C4-2B (cell line): ENCODE data around the gene CEP83.
"Not testable (repeated sequence)": the region's sequence is repeated elsewhere in the genome, so short reads cannot be mapped to it uniquely, and the experiment has no call there.

ENCODE experiments used
- H3K27ac ChIP-seq: fragments of 450-650 bp; 2 replicates; pipeline ENCODE4 v1.5.1; 2017
- ZFX ChIP-seq: fragments of 450-650 bp; IDR thresholded peaks from 2 replicates; pipeline ENCODE4 v1.6.1; 2017
- TF ChIP-seq, protein P1 (sequence below): fragments of 450-650 bp; conservative IDR thresholded peaks from 2 replicates; pipeline ENCODE4 v1.5.1; 2017; ENCODE audit warnings: mild to moderate bottlenecking

CEP83 gene

DNA sequence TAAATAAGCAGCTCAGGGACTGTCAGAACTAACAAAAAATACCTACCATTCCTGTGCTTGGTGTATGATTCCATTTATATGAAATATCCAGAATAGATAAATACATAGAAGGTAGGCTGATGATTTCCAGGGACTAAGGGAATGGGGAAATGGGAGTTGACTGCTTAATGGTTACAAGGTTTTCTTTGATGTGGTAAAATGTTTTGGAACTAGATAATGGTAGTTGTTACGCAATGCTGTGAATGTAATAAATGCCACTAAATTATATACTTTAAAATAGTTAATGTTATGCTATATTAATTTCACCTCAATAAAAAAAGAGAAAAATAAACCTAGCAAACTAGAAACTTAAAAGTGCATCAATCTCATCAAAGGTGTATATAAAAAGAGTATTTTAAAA is 41.1 kb downstream of the CEP83 start:
- TF ChIP-seq, protein P1, sequence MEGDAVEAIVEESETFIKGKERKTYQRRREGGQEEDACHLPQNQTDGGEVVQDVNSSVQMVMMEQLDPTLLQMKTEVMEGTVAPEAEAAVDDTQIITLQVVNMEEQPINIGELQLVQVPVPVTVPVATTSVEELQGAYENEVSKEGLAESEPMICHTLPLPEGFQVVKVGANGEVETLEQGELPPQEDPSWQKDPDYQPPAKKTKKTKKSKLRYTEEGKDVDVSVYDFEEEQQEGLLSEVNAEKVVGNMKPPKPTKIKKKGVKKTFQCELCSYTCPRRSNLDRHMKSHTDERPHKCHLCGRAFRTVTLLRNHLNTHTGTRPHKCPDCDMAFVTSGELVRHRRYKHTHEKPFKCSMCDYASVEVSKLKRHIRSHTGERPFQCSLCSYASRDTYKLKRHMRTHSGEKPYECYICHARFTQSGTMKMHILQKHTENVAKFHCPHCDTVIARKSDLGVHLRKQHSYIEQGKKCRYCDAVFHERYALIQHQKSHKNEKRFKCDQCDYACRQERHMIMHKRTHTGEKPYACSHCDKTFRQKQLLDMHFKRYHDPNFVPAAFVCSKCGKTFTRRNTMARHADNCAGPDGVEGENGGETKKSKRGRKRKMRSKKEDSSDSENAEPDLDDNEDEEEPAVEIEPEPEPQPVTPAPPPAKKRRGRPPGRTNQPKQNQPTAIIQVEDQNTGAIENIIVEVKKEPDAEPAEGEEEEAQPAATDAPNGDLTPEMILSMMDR = no peak
- no peak for TF ChIP-seq ZFX
- no peak overlapping the region for H3K27ac ChIP-seq

DNA sequence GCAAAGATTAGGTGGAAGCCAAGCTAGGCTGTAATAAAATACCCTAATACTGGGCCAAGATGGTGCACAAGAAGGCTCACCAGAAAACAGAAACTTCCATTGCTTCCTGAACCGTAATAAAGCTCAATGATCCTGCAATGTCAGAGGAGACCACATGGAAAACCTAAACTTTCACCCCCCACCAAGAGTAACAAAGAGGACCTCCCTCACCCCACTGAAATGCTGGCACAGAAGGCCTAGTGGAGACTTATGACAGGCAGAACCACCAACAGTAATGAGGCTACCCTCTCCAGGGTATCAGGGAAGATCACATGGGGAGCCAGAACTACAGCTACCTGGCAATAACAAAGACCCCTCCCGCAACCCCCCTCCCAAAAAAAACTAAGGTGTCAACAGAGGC is 43.1 kb downstream of the CEP83 start:
- TF ChIP-seq, protein P1 = no peak
- TF ChIP-seq ZFX = no peak
- H3K27ac ChIP-seq = no peak overlapping the region

DNA sequence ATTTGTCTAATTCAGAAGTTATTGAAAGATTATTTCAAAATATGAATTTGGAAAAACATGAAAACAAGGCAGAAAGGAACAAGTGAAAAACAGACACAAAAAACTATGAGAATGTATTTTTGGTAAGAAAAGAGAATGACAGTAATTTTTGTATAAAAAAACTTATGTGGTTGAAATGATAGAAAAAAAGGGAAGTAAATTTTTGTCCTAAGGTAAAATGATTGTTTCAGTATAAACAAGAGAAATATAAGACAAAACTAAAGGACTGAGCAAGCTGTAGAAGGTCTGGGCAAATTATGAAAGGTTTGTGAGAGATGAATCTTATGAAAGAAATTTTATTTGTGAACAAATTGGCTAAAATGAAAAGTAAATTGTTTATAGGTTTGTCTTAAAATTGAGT is 44.6 kb downstream of the CEP83 start:
- TF ChIP-seq ZFX = no peak
- TF ChIP-seq, protein P1 = no peak
- H3K27ac ChIP-seq = no peak overlapping the region

DNA sequence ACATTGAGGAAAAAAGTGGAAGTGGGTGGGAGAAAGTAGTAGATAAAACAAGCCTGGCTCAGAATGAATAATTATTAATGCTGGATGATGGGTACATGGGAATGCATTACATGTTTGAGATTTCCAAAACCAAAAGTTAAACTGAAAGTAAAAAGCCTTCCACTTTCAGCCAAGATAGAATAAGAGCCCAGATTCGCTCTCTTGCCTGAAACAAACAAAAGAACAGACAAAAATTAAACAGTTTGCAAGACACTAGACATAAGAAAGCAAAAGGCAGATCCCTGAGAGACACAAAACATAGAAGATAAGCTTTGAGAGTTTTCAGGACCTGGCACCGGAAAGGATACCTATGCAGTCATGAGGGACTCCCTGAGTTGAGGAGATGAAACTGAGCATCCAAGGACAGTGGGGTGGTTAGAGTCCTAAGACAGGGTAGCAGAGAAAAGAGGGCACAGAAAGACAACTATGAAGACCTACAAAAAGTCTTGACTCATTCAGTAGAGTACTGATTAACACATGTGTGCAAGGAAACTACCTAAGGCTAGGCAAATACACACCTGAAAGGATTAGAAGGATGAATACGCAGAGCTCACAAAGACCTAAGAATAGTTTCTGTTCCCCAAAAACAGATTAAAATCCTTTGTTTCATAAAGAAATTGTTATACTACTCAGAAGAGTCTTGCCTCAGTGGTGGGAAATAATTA is 54.1 kb downstream of the CEP83 start:
- H3K27ac ChIP-seq = no peak overlapping the region
- no peak for TF ChIP-seq ZFX
- TF ChIP-seq, protein P1 = no peak

DNA sequence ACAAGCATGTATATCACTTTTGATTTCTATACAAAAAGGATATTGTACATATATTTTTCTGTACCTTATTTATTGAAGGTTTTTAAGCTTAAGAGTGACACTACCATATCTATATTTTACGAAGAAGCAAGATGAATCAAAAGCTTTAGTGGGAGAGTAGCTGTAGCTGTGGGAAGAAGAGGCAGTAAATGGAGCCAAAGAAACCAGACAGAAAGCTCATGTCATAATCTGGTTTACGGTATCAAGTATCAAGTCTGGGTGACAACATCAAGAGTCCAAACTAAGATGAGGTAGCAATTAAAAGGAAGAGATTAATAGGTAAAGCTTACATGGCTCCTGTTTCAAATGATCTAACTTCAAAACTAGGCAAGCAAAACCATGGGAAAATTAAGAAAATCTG is 54.8 kb downstream of the CEP83 start:
- H3K27ac ChIP-seq = no peak overlapping the region
- TF ChIP-seq, protein P1 = no peak
- no peak for TF ChIP-seq ZFX

DNA sequence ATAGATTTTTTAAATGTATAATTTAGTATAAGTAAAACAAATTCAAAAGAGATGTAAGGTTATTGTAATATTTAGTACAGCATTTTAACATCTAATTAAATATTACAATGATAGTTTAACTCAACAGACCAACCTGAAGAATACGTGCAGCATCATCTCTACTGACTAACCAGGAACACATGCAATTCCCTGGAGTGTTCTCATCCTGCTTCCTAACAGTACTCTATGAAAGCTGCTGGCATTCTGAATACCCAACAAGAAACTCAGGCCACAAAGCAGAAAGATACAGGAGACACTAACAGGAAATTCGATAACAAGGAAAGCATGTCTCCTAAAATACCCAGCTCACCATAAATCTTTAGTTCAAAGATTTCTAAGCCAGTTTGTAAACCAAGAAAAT is 58.3 kb downstream of the CEP83 start:
- H3K27ac ChIP-seq = no peak overlapping the region
- no peak for TF ChIP-seq ZFX
- TF ChIP-seq, protein P1 = no peak

DNA sequence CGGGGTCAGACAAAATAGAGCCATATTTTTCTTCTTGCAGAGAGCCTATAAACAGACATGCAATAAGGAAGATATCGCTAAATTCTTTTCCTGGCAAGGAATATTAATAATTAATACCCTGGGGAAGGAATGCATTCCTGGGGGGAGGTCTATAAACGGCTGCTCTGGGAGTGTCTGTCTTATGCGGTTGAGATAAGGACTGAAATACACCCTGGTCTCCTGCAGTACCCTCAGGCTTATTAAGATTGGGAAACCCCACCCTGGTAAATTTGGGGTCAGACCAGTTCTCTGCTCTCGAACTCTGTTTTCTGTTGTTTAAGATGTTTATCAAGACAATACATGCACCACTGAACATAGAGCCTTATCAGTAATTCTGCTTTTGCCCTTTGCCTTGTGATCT is 61.0 kb downstream of the CEP83 start:
- H3K27ac ChIP-seq = not testable (repeated sequence)

DNA sequence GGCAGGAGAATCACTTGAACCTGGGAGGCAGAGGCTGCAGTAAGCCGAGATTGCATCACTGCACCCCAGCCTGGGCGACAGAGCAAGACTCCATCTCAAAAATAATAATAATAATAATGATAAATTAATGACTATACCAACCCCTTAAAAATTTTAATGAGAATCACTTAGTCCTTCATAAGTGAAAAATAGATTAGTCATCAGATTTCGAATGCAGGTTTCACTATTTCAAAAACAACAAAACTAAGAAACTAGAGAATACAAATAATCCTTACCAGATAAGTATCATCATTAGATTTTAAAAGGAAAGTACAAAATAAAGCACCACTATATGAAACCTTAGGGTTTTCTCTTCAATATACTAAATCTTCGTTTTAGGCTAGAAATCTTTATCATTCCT is 62.3 kb downstream of the CEP83 start:
- H3K27ac ChIP-seq = no peak overlapping the region
- TF ChIP-seq, protein P1 = no peak
- no peak for TF ChIP-seq ZFX

DNA sequence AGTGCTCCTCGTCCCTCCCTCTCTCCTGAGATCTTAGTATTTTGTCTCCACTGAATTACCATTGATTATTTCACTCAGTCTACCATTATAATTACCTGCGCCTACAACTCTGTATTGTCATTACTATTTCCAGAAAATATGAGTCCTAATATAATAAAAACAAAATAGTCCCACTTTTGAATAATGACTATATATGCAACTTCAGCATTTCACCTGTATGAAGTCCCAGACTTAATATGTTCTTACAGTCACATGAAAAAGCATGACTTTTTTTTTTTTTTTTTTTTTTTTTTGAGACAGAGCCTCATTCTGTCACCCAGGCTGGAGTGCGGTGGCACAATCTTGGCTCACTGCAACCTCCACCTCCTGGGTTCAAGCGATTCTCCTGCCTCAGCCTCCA is 63.7 kb downstream of the CEP83 start:
- H3K27ac ChIP-seq = not testable (repeated sequence)
